NCI-H524 treated with DMSO at 0.1 percent for 48 hours (cell line): ENCODE data around the gene RYK.

Source experiments
- DNase-seq: peaks from one replicate; lab custom pipeline; 2025; lab: John Stamatoyannopoulos, UW

Gene RYK

GRCh38 chr3:134148534-134148933, 102.1 kb downstream of the RYK start:
- no peak for DNase-seq

- no peak for DNase-seq
Measured at GRCh38 chr3:134147411-134147810, 103.2 kb downstream of the RYK start.

GRCh38 chr3:134146666-134147065, 104.0 kb downstream of the RYK start:
- DNase-seq = no peak

GRCh38 chr3:134145183-134145582, 105.5 kb downstream of the RYK start:
- DNase-seq = no peak

- DNase-seq = no peak
Measured at GRCh38 chr3:134144694-134145093, 106.0 kb downstream of the RYK start.

GRCh38 chr3:134143828-134144401, 106.7 kb downstream of the RYK start:
- no peak for DNase-seq

GRCh38 chr3:134136604-134137003, 114.1 kb downstream of the RYK start:
- no peak for DNase-seq

GRCh38 chr3:134134698-134135415, 115.8 kb downstream of the RYK start:
- no peak for DNase-seq

GRCh38 chr3:134134240-134134639, 116.4 kb downstream of the RYK start:
- no peak for DNase-seq

- DNase-seq = no peak
Measured at GRCh38 chr3:134132961-134133360, 117.7 kb downstream of the RYK start.

- DNase-seq = no peak
Measured at GRCh38 chr3:134126153-134126552, 124.5 kb downstream of the RYK start.

GRCh38 chr3:134114726-134115125, 135.9 kb downstream of the RYK start:
- no peak for DNase-seq

GRCh38 chr3:134111616-134112015, 139.0 kb downstream of the RYK start:
- DNase-seq = no peak

GRCh38 chr3:134110963-134111362, 139.7 kb downstream of the RYK start:
- DNase-seq = no peak
